ENCODE results near the gene SNAPC5.

DNA sequence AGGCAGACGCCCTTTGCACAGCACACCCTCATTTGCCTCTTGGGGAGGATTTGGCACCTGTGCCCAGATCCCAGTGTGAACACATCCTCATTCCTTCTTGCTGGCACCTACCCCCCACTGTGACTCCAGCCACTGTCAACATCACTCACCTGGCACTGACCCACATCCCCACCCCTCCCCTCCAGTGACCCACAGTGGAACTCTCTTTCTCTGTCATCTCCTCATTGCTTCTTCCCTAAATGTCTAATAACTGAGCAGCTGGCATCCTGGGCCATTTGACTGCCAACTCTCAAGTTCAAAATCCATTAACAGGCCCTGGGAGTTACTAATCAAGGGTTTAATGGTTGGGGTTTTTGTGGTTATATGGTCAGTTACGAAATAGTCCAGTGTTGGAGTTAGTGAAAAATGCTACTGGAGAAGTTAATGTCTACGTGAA lies 14.4 kb downstream of the SNAPC5 start:
- TF ChIP-seq MEF2A (IDR thresholded peaks at IDR 0.05; ENCODE audit: insufficient read depth, low read depth, low read length), result no peak
- TF ChIP-seq, protein P1, sequence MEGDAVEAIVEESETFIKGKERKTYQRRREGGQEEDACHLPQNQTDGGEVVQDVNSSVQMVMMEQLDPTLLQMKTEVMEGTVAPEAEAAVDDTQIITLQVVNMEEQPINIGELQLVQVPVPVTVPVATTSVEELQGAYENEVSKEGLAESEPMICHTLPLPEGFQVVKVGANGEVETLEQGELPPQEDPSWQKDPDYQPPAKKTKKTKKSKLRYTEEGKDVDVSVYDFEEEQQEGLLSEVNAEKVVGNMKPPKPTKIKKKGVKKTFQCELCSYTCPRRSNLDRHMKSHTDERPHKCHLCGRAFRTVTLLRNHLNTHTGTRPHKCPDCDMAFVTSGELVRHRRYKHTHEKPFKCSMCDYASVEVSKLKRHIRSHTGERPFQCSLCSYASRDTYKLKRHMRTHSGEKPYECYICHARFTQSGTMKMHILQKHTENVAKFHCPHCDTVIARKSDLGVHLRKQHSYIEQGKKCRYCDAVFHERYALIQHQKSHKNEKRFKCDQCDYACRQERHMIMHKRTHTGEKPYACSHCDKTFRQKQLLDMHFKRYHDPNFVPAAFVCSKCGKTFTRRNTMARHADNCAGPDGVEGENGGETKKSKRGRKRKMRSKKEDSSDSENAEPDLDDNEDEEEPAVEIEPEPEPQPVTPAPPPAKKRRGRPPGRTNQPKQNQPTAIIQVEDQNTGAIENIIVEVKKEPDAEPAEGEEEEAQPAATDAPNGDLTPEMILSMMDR (IDR thresholded peaks at IDR 0.05 in 2 of 3, conservative IDR thresholded peaks at IDR 0.05 in 1 of 3; ENCODE audit: control insufficient read depth in 2 of 3, extremely low read depth in 1 of 3, insufficient read depth in 1 of 3, low read depth in 3 of 3, low read length in 3 of 3), result no peak
- no peak for TF ChIP-seq ZNF24 (IDR thresholded peaks at IDR 0.05)
- TF ChIP-seq MXI1 (IDR thresholded peaks at IDR 0.05; ENCODE audit: low read depth, low read length), result no peak

Data from GM12878 (cell line).